H1 (cell line): Measurements from ENCODE around the gene COL4A1. TPM values are rescaled to one million over a fixed set of nuclear protein-coding genes. Genes with fewer than 3 reads are reported as not detected.

Experiments used
- CTCF ChIA-PET: fragments of 300-600 bp; sonication (Branson Sonifier 250); formaldehyde crosslinking; loops from one replicate; lab custom pipeline; 2021; ENCODE audit not compliant: partially characterized antibody; lab: Charles Lee
- POLR2A ChIA-PET: fragments of 300-600 bp; sonication (Branson Sonifier 250); formaldehyde crosslinking; loops from one replicate; lab custom pipeline; 2021; ENCODE audit warnings: inconsistent platforms; ENCODE audit not compliant: partially characterized antibody; lab: Charles Lee
- DNase-seq, 2 experiments: peaks; one replicate each; pipeline versions ENCODE4 v3.0.0 to v3.0.0-alpha.2; 2010 to 2022; ENCODE audit warnings: low spot score in 2 of 2, low read depth in 1 of 2, mixed read lengths in 1 of 2
- FAIRE-seq: peaks from 2 replicates; lab custom pipeline; 2011; peaks lifted over from hg19 to GRCh38; lab: Jason Lieb, UNC
- H2AFZ ChIP-seq: 2 replicates; pipeline ENCODE4 v1.8.1; 2012; ENCODE audit warnings: low read length, inconsistent platforms
- H2AK5ac ChIP-seq: 2 replicates; pipeline ENCODE4 v1.6.1; 2013; ENCODE audit warnings: low read depth, low read length
- H2BK120ac ChIP-seq: replicated peaks from 2 replicates; pipeline ENCODE3; 2013; ENCODE audit warnings: low read depth, low read length, inconsistent platforms
- H2BK12ac ChIP-seq: 2 replicates; pipeline ENCODE4 v1.6.1; 2013; ENCODE audit warnings: low read depth, low read length
- H2BK15ac ChIP-seq: 2 replicates; pipeline ENCODE4 v1.6.1; 2013; ENCODE audit warnings: low read length
- H2BK20ac ChIP-seq: 2 replicates; pipeline ENCODE4 v1.6.1; 2013; ENCODE audit warnings: low read length
- H2BK5ac ChIP-seq: 2 replicates; pipeline ENCODE4 v1.6.1; 2013; ENCODE audit warnings: low read depth, low read length
- H3K14ac ChIP-seq: 2 replicates; pipeline ENCODE4 v1.6.1; 2013; ENCODE audit warnings: inconsistent platforms; ENCODE audit not compliant: insufficient read length
- H3K18ac ChIP-seq: 2 replicates; pipeline ENCODE4 v1.6.1; 2013; ENCODE audit warnings: low read length; ENCODE audit errors: extremely low read depth
- H3K23ac ChIP-seq: 2 replicates; pipeline ENCODE4 v1.6.1; 2013; ENCODE audit warnings: inconsistent platforms; ENCODE audit not compliant: insufficient read length
- H3K23me2 ChIP-seq: 2 replicates; pipeline ENCODE4 v1.6.1; 2013; ENCODE audit warnings: low read depth, low read length
- H3K27ac ChIP-seq: 2 replicates; pipeline ENCODE4 v1.6.1; 2011; ENCODE audit warnings: low read depth, low read length, inconsistent platforms
- H3K27me3 ChIP-seq, 4 experiments: replicated peaks in 1 of 4; 1 replicate in 1 of 4; 2 replicates in 3 of 4; pipeline versions ENCODE4 v1.6.1 to v1.8.1; 2011 to 2013; ENCODE audit warnings: low read length in 3 of 4, mild to moderate bottlenecking in 3 of 4, inconsistent platforms in 2 of 4, mixed read lengths in 2 of 4, moderate library complexity in 1 of 4; ENCODE audit not compliant: control insufficient read depth in 3 of 4, insufficient read depth in 3 of 4; ENCODE audit errors: extremely low read depth in 1 of 4
- H3K36me3 ChIP-seq, 4 experiments: 2 replicates each; pipeline versions ENCODE4 v1.6.1 to v1.8.1; 2011 to 2013; ENCODE audit warnings: mild to moderate bottlenecking in 4 of 4, low read length in 3 of 4, moderate library complexity in 2 of 4, control low read depth in 1 of 4, inconsistent platforms in 1 of 4; ENCODE audit not compliant: insufficient read depth in 4 of 4, control insufficient read depth in 2 of 4
- H3K4ac ChIP-seq: replicated peaks from 2 replicates; pipeline ENCODE3; 2013; ENCODE audit warnings: low read length, low read depth, mixed read lengths, inconsistent platforms; ENCODE audit not compliant: insufficient read length
- H3K4me1 ChIP-seq, 4 experiments: replicated peaks in 1 of 4; 1 replicate in 1 of 4; 2 replicates in 3 of 4; pipeline versions ENCODE4 v1.6.1 to v1.8.1; 2011 to 2013; ENCODE audit warnings: low read length in 3 of 4, inconsistent platforms in 2 of 4, mixed read lengths in 1 of 4; ENCODE audit not compliant: insufficient read depth in 4 of 4, control insufficient read depth in 3 of 4
- H3K4me2 ChIP-seq, 2 experiments: 2 replicates each; pipeline versions ENCODE4 v1.6.1 to v1.8.1; 2011 to 2013; ENCODE audit warnings: low read depth in 2 of 2, low read length in 2 of 2, control low read depth in 1 of 2, inconsistent platforms in 1 of 2, mild to moderate bottlenecking in 1 of 2; ENCODE audit not compliant: insufficient read depth in 1 of 2
- H3K4me3 ChIP-seq, 4 experiments: fragments of 200-600, 300-600 bp in 1 of 4; sonication (generic), shearing (Covaris generic), sonication (Bioruptor Twin) in 1 of 4; 2 replicates each; pipeline versions ENCODE4 v1.5.1 to v1.8.1; 2011 to 2016; ENCODE audit warnings: low read length in 4 of 4, low read depth in 3 of 4, control low read depth in 2 of 4, inconsistent platforms in 2 of 4, mild to moderate bottlenecking in 2 of 4, mixed read lengths in 1 of 4, moderate library complexity in 1 of 4; ENCODE audit not compliant: insufficient read depth in 2 of 4; ENCODE audit errors: extremely low read depth in 1 of 4
- H3K56ac ChIP-seq: replicated peaks from 2 replicates; pipeline ENCODE3; 2013; ENCODE audit warnings: low read depth, mild to moderate bottlenecking, mixed read lengths, low read length, inconsistent platforms; ENCODE audit not compliant: insufficient read length
- H3K79me1 ChIP-seq: 2 replicates; pipeline ENCODE4 v1.6.1; 2013; ENCODE audit warnings: low read depth, low read length, control low read depth
- H3K79me2 ChIP-seq, 2 experiments: 2 replicates each; pipeline versions ENCODE4 v1.6.1 to v1.8.1; 2012 to 2013; ENCODE audit warnings: low read length in 2 of 2, mild to moderate bottlenecking in 2 of 2, inconsistent platforms in 1 of 2; ENCODE audit not compliant: insufficient read depth in 2 of 2, control insufficient read depth in 1 of 2
- H3K9ac ChIP-seq, 4 experiments: replicated peaks in 1 of 4; 1 replicate in 1 of 4; 2 replicates in 3 of 4; pipeline versions ENCODE4 v1.6.1 to v1.8.1; 2011 to 2013; ENCODE audit warnings: low read depth in 3 of 4, low read length in 3 of 4, control low read depth in 2 of 4, mild to moderate bottlenecking in 2 of 4, moderate library complexity in 2 of 4, inconsistent platforms in 1 of 4; ENCODE audit errors: extremely low read depth in 1 of 4
- H3K9me3 ChIP-seq, 2 experiments: 2 replicates each; pipeline versions ENCODE4 v1.6.1 to v1.8.1; 2012 to 2013; ENCODE audit warnings: mild to moderate bottlenecking in 2 of 2, moderate library complexity in 2 of 2, control low read depth in 1 of 2, inconsistent platforms in 1 of 2, low read depth in 1 of 2, low read length in 1 of 2, mixed read lengths in 1 of 2; ENCODE audit not compliant: insufficient read depth in 2 of 2
- H4K20me1 ChIP-seq, 2 experiments: replicated peaks in 1 of 2; 2 replicates each; pipeline versions ENCODE3 to v1.8.1; 2011 to 2013; ENCODE audit warnings: inconsistent platforms in 2 of 2, low read length in 2 of 2, mild to moderate bottlenecking in 1 of 2; ENCODE audit not compliant: insufficient read depth in 2 of 2, control insufficient read depth in 1 of 2
- H4K5ac ChIP-seq: 2 replicates; pipeline ENCODE4 v1.6.1; 2013; ENCODE audit warnings: low read length, low read depth, mixed read lengths, inconsistent platforms; ENCODE audit not compliant: insufficient read length
- H4K8ac ChIP-seq: 2 replicates; pipeline ENCODE4 v1.8.0; 2013; ENCODE audit warnings: mild to moderate bottlenecking, moderate library complexity, low read length, inconsistent platforms; ENCODE audit not compliant: insufficient read depth; ENCODE audit errors: extremely low read depth
- H4K91ac ChIP-seq: replicated peaks from 2 replicates; pipeline ENCODE3; 2013; ENCODE audit warnings: low read length, mixed read lengths, inconsistent platforms; ENCODE audit not compliant: insufficient read length
- CHD1 ChIP-seq: IDR thresholded peaks from 2 replicates; pipeline ENCODE4 v1.6.1; 2012; ENCODE audit warnings: low read depth, low read length, improper control_type of control experiment
- CHD2 ChIP-seq: IDR thresholded peaks from 2 replicates; pipeline ENCODE4 v1.6.1; 2012; ENCODE audit warnings: low read length, improper control_type of control experiment
- EP300 ChIP-seq, 2 experiments: IDR thresholded peaks; 1 replicate in 1 of 2; 2 replicates in 1 of 2; pipeline ENCODE4 v1.6.1; 2011 to 2012; ENCODE audit warnings: low read depth in 2 of 2, low read length in 2 of 2, mild to moderate bottlenecking in 2 of 2, borderline replicate concordance in 1 of 2, inconsistent platforms in 1 of 2, moderate library complexity in 1 of 2
- FOSL1 ChIP-seq: IDR thresholded peaks from 2 replicates; pipeline ENCODE4 v1.6.1; 2011; ENCODE audit warnings: mild to moderate bottlenecking, low read depth, low read length, moderate library complexity; ENCODE audit not compliant: insufficient read depth
- KDM5A ChIP-seq: fragments of 200-600 bp; IDR thresholded peaks from 2 replicates; pipeline ENCODE4 v1.7.1; 2012; ENCODE audit warnings: mild to moderate bottlenecking, low read length, inconsistent platforms, mixed read lengths
- POLR2A ChIP-seq, 2 experiments: IDR thresholded peaks; 1 replicate in 1 of 2; 2 replicates in 1 of 2; pipeline ENCODE4 v1.6.1; 2011; ENCODE audit warnings: low read depth in 2 of 2, low read length in 2 of 2, mild to moderate bottlenecking in 2 of 2; ENCODE audit errors: control extremely low read depth in 1 of 2
- POLR2AphosphoS5 ChIP-seq: IDR thresholded peaks from 2 replicates; pipeline ENCODE4 v1.6.1; 2011; ENCODE audit warnings: low read depth, low read length
- RAD21 ChIP-seq, 2 experiments: IDR thresholded peaks in 1 of 2; conservative IDR thresholded peaks in 1 of 2; 2 replicates each; pipeline ENCODE4 v1.6.1; 2011; ENCODE audit warnings: low read depth in 2 of 2, low read length in 2 of 2, improper control_type of control experiment in 1 of 2, inconsistent platforms in 1 of 2, mild to moderate bottlenecking in 1 of 2, moderate library complexity in 1 of 2
- RBBP5 ChIP-seq: IDR thresholded peaks from 2 replicates; pipeline ENCODE4 v1.7.1; 2012; ENCODE audit warnings: low read depth, mild to moderate bottlenecking, inconsistent platforms, low read length, moderate library complexity, borderline replicate concordance
- SAP30 ChIP-seq: fragments of 300-600 bp; sonication (generic); IDR thresholded peaks from 2 replicates; pipeline ENCODE4 v1.7.1; 2012; ENCODE audit warnings: low read length, moderate library complexity, mild to moderate bottlenecking, inconsistent platforms; ENCODE audit not compliant: insufficient read depth, insufficient replicate concordance
- TCF12 ChIP-seq: IDR thresholded peaks from 2 replicates; pipeline ENCODE4 v1.6.1; 2011; ENCODE audit warnings: low read depth, mild to moderate bottlenecking, low read length
- TEAD4 ChIP-seq: IDR thresholded peaks from 2 replicates; pipeline ENCODE4 v1.6.1; 2012; ENCODE audit warnings: low read depth, low read length, inconsistent platforms, mixed read lengths
- WGBS, 2 experiments: shearing (Covaris generic) in 1 of 2; methylation state at CpG; one replicate each; pipeline versions ENCODE4 v1.1.6 to v1.1.7; 2013 to 2015; ENCODE audit warnings: low lambda C conversion rate in 2 of 2, mixed read lengths in 2 of 2, inconsistent platforms in 1 of 2, low coverage in 1 of 2, missing lambda C conversion rate in 1 of 2; ENCODE audit not compliant: insufficient replicate concordance in 2 of 2, insufficient coverage in 1 of 2, insufficient read length in 1 of 2; ENCODE audit errors: extremely low coverage in 1 of 2, missing lambda C conversion rate in 1 of 2; 5-methylcytosine and 5-hydroxymethylcytosine counted together
- polyA plus RNA-seq, 7 experiments: library from polyadenylated mRNA; depleted of rRNA in 3 of 7; stranded (reverse) in 5 of 7; unstranded in 2 of 7; fragments of >200 nt in 5 of 7; fragments of 200-250 nt in 2 of 7; gene quantifications; 1 replicate in 5 of 7; 2 replicates in 1 of 7; 4 replicates in 1 of 7; pipeline versions ENCODE4 v1.2.1 to v1.2.3, GENCODE V29; 2011 to 2013; ENCODE audit warnings: missing spikeins in 2 of 7, mixed read lengths in 2 of 7
- total RNA-seq: library from RNA; stranded (reverse); fragmentation: NEBNext Ultra II Directional; extraction: Animal tissue kit (Norgen Biotek cat#: 25700); gene quantifications from 2 replicates; pipeline ENCODE4 v1.2.1, GENCODE V29; 2021
- TF ChIP-seq, protein P1 (sequence below): IDR thresholded peaks from 2 replicates; pipeline ENCODE4 v1.6.1; 2011; ENCODE audit warnings: low read length, improper control_type of control experiment

COL4A1 gene
- total and polyA plus RNA-seq, 2 of the 8 experiments (the other 6 are each of a cell fraction or from before 2014, with no cell fraction given): 30.7 to 82.0 TPM

DNA sequence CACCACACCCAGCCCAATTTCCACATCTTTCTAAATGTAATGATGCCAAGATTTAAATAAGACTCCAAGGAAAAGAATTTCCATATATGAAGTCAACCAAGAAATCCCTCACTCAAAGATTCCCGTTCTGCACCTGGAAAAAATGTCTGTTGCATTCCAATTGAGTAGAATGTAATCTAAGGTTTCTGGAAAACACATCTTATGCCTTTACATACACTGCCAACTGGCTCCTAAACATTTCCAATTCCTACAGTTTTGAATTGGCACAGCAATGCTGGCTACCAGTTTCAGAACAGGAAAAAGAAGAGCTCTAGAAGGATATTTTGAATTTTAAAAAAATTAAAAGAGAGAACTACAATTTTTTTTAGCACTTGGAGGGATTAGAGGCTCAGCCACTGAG is 43.1 kb upstream of the COL4A1 start:
- ChIA-PET CTCF (interaction anchor here (0.6 to 3.2 kb wide), 4 partner anchors 10 to 56 kb away, joined by 3 to 36 read pairs (median 4); no protein-coding TSS in a partner anchor), POLR2A (no interaction called here)
- no peak overlapping the region for H3K18ac ChIP-seq
- H3K23me2 ChIP-seq: no peaks in the 10 kb centered on the region
- no peak overlapping the region for H2BK15ac ChIP-seq
- H3K36me3 ChIP-seq: no peaks in the 10 kb centered on the region
- no peak overlapping the region for H3K4me3 ChIP-seq
- H3K4me1 ChIP-seq: peaks cover 3 to 10% (median 7%) of the 10 kb centered on the region in 4 experiments; a peak in 6 of 7 replicates
- no peak overlapping the region for H2BK20ac ChIP-seq
- FAIRE-seq: no peak
- no peak overlapping the region for H2BK5ac ChIP-seq
- no peak overlapping the region for H2AK5ac ChIP-seq
- no peak overlapping the region for H3K27ac ChIP-seq
- H2AFZ ChIP-seq: no peak overlapping the region
- H4K91ac ChIP-seq: no peak overlapping the region
- no peak overlapping the region for H3K56ac ChIP-seq
- H3K79me2 ChIP-seq: peaks cover 0 to 10% of the 10 kb centered on the region in 2 experiments; a peak in 1 of 4 replicates
- no peak overlapping the region for H3K9ac ChIP-seq
- no peak overlapping the region for H2BK12ac ChIP-seq
- no peak for DNase-seq
- H3K4me2 ChIP-seq: no peak overlapping the region
- H3K23ac ChIP-seq: no peak overlapping the region
- H3K4ac ChIP-seq: no peak overlapping the region
- WGBS, 2 experiments: 100% methylated on average over 1 of the region's 1 CpG; no CpG with 5 or more reads in 1 of the 2 experiments
- H2BK120ac ChIP-seq: no peak overlapping the region
- no peak overlapping the region for H3K14ac ChIP-seq
- peaks cover 13% of the 10 kb centered on the region for H3K79me1 ChIP-seq
- no peak overlapping the region; the same call in 1 of the 2 replicates for H4K8ac ChIP-seq
- H3K27me3 ChIP-seq: no peaks in the 10 kb centered on the region
- no peak overlapping the region for H4K5ac ChIP-seq
- no peaks in the 10 kb centered on the region for H3K9me3 ChIP-seq
- peaks cover 7 to 8% of the 10 kb centered on the region in 2 experiments for H4K20me1 ChIP-seq
- TF ChIP-seq POLR2A (IDR thresholded peaks at IDR 0.05; ENCODE audit: control extremely low read depth in 1 of 2, low read depth in 2 of 2, low read length in 2 of 2) (no peak), CHD2 (no peak), KDM5A (no peak), CHD1 (no peak), EP300 (IDR thresholded peaks at IDR 0.05; ENCODE audit: borderline replicate concordance in 1 of 2, low read depth in 2 of 2, low read length in 2 of 2) (no peak), SAP30 (no peak), TEAD4 (no peak), POLR2AphosphoS5 (no peak), FOSL1 (no peak), TCF12 (no peak), RAD21 (IDR thresholded peaks at IDR 0.05 in 1 of 2, conservative IDR thresholded peaks at IDR 0.05 in 1 of 2; ENCODE audit: low read depth in 2 of 2, low read length in 2 of 2) (no peak), RBBP5 (no peak)
- TF ChIP-seq, protein P1, sequence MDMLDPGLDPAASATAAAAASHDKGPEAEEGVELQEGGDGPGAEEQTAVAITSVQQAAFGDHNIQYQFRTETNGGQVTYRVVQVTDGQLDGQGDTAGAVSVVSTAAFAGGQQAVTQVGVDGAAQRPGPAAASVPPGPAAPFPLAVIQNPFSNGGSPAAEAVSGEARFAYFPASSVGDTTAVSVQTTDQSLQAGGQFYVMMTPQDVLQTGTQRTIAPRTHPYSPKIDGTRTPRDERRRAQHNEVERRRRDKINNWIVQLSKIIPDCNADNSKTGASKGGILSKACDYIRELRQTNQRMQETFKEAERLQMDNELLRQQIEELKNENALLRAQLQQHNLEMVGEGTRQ: no peak
